ENCODE results near the gene FHDC1.

Gene FHDC1

GRCh38 chr4:152900395-152900794 lies 35.7 kb upstream of the FHDC1 start:
- TF ChIP-seq CTCF (IDR thresholded peaks at IDR 0.05; ENCODE audit: control insufficient read depth, insufficient read depth, low read depth, low read length, missing control alignments) = no peak
- no peak overlapping the region for H3K4me3 ChIP-seq (ENCODE audit: control insufficient read depth, low read depth, low read length)
- DNase-seq (ENCODE audit: low read depth) = no peak

- H3K4me3 ChIP-seq (ENCODE audit: control insufficient read depth, low read depth, low read length) = no peak overlapping the region
These were observed 34.9 kb upstream of the FHDC1 start for GRCh38 chr4:152901205-152901604.

DNA sequence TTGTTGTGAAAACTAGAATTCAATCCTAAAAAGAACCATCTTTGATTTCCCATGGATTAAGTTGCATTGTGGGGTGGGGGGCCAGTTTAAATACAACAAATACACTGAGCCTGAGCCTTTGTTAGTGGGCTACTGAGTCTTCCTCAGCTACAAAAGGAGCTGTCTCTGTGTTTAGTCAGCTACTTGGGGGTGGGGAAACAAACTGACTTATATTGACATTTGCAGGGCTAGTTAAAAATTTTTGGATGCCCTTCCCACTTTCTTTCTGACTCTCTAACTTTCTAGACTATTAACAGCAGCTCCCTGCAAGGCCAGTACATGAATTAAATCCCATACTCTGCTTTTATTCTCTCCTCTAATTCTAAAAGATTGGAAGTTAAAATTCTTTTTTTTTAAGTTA lies 32.5 kb upstream of the FHDC1 start:
- no peak for DNase-seq (ENCODE audit: low read depth)
- H3K4me3 ChIP-seq (ENCODE audit: control insufficient read depth, low read depth, low read length) = no peak overlapping the region
- TF ChIP-seq CTCF (IDR thresholded peaks at IDR 0.05; ENCODE audit: control insufficient read depth, insufficient read depth, low read depth, low read length, missing control alignments) = no peak

More at GRCh38 chr4:152901205-152901604, 34.9 kb upstream of the FHDC1 start:
- DNase-seq (ENCODE audit: low read depth) = no peak
- TF ChIP-seq CTCF (IDR thresholded peaks at IDR 0.05; ENCODE audit: control insufficient read depth, insufficient read depth, low read depth, low read length, missing control alignments) = no peak

GRCh38 chr4:152909901-152910300 lies 26.2 kb upstream of the FHDC1 start:
- no peak for TF ChIP-seq CTCF (IDR thresholded peaks at IDR 0.05; ENCODE audit: control insufficient read depth, insufficient read depth, low read depth, low read length, missing control alignments)
- no peak overlapping the region for H3K4me3 ChIP-seq (ENCODE audit: control insufficient read depth, low read depth, low read length)
- no peak for DNase-seq (ENCODE audit: low read depth)

DNA sequence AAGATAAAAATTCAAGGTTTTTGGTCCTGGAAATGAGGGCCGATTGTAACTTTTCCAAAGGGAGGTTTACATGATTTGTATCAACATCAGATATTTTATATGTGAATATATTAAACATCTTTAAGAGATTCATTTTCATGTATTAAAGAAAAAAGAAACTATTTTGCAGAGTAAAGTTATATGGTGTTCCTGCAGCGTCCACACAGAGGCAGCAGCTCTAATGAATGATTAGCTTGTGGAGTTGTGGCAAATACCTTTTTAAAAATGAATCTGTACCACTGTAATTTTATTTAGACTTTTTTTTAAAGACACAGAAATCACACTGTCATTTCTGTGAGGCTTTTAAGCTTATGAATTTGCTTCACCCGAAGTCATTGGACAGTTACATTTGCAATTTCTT lies 25.6 kb upstream of the FHDC1 start:
- no peak overlapping the region for H3K4me3 ChIP-seq (ENCODE audit: control insufficient read depth, low read depth, low read length)
- TF ChIP-seq CTCF (IDR thresholded peaks at IDR 0.05; ENCODE audit: control insufficient read depth, insufficient read depth, low read depth, low read length, missing control alignments) = no peak
- DNase-seq (ENCODE audit: low read depth) = no peak

GRCh38 chr4:152917543-152918395 lies 18.4 kb upstream of the FHDC1 start:
- DNase-seq (ENCODE audit: low read depth) = no peak
- no peak overlapping the region for H3K4me3 ChIP-seq (ENCODE audit: control insufficient read depth, low read depth, low read length)
- TF ChIP-seq CTCF (IDR thresholded peaks at IDR 0.05; ENCODE audit: control insufficient read depth, insufficient read depth, low read depth, low read length, missing control alignments) = no peak

All from AG09309 (cell line).